ENCODE measurements around the gene TOMM70.
A peak's percentile ranks its signal among the peaks of the same experiment; 100 is the strongest.

The TOMM70 gene

GRCh38 chr3:100402891-100403290 is 2.0 kb upstream of the TOMM70 start:
- H3K9me3 Mint-ChIP-seq, result peaks cover 0 to 8% of the 10 kb centered on the region in 2 donors
- no peak for DNase-seq
- peaks cover 14% of the 10 kb centered on the region for H3K36me3 Mint-ChIP-seq (ENCODE audit: insufficient read depth)
- no peaks in the 10 kb centered on the region for H3K27me3 Mint-ChIP-seq
- H3K4me1 Mint-ChIP-seq (ENCODE audit: low read depth in 2 of 2), result peaks cover 21 to 33% of the 10 kb centered on the region in 2 donors
- peak overlapping the region in 1 of 2 donors; percentile 94 for H3K4me3 Mint-ChIP-seq
- no peak for ATAC-seq (replicated peaks)
- peak overlapping the region in 1 of 2 donors; percentile 93 for H3K27ac Mint-ChIP-seq

GRCh38 chr3:100402256-100402655 is 1.4 kb upstream of the TOMM70 start:
- no peak for ATAC-seq (replicated peaks)

GRCh38 chr3:100401674-100402041 is 769 bp upstream of the TOMM70 start:
- DNase-seq, result peak in 2 of 3 experiments; percentile 50 to 52
- Mint-ChIP-seq H3K9me3 (no peaks in the 10 kb centered on the region), H3K4me1 (ENCODE audit: low read depth in 2 of 2) (peaks cover 22 to 41% of the 10 kb centered on the region in 2 donors), H3K36me3 (ENCODE audit: insufficient read depth) (peaks cover 15% of the 10 kb centered on the region), H3K4me3 (peak overlapping the region; percentile 94 to 98), H3K27me3 (no peaks in the 10 kb centered on the region), H3K27ac (peak overlapping the region; percentile 93 to 97)
- peak; percentile 43 for ATAC-seq (replicated peaks)

More at GRCh38 chr3:100402256-100402655, 1.4 kb upstream of the TOMM70 start:
- Mint-ChIP-seq H3K27ac (peak overlapping the region; percentile 93 to 97), H3K9me3 (peaks cover 0 to 1% of the 10 kb centered on the region in 2 donors), H3K4me1 (ENCODE audit: low read depth in 2 of 2) (peaks cover 21 to 35% of the 10 kb centered on the region in 2 donors), H3K36me3 (ENCODE audit: insufficient read depth) (peaks cover 14% of the 10 kb centered on the region), H3K4me3 (peak overlapping the region; percentile 94 to 98), H3K27me3 (no peaks in the 10 kb centered on the region)
- DNase-seq, result no peak

- H3K27me3 Mint-ChIP-seq, result no peaks in the 10 kb centered on the region
- peak; percentile 23 for ATAC-seq (replicated peaks)
- peak overlapping the region; percentile 93 to 97 for H3K27ac Mint-ChIP-seq
- H3K36me3 Mint-ChIP-seq (ENCODE audit: insufficient read depth), result peaks cover 16% of the 10 kb centered on the region
- DNase-seq, result peak; percentile 25 to 37 (median 34)
- H3K4me3 Mint-ChIP-seq, result peak overlapping the region; percentile 94 to 98
- H3K9me3 Mint-ChIP-seq, result no peaks in the 10 kb centered on the region
- peaks cover 22 to 43% of the 10 kb centered on the region in 2 donors for H3K4me1 Mint-ChIP-seq (ENCODE audit: low read depth in 2 of 2)
Observed at GRCh38 chr3:100400419-100400779, 490 bp downstream of the TOMM70 start.

GRCh38 chr3:100399341-100400071 is 1.4 kb downstream of the TOMM70 start:
- Mint-ChIP-seq H3K27ac (peak overlapping the region; percentile 93 to 97), H3K27me3 (no peaks in the 10 kb centered on the region), H3K36me3 (ENCODE audit: insufficient read depth) (peaks cover 16% of the 10 kb centered on the region), H3K9me3 (no peaks in the 10 kb centered on the region), H3K4me3 (peak overlapping the region; percentile 94 to 98), H3K4me1 (ENCODE audit: low read depth in 2 of 2) (peaks cover 24 to 45% of the 10 kb centered on the region in 2 donors)
- DNase-seq (no peak), ATAC-seq (replicated peaks) (no peak)

GRCh38 chr3:100396967-100397366 is 3.9 kb downstream of the TOMM70 start:
- Mint-ChIP-seq H3K27me3 (no peaks in the 10 kb centered on the region), H3K9me3 (no peaks in the 10 kb centered on the region), H3K4me1 (ENCODE audit: low read depth in 2 of 2) (peaks cover 25 to 50% of the 10 kb centered on the region in 2 donors), H3K36me3 (ENCODE audit: insufficient read depth) (peaks cover 16% of the 10 kb centered on the region), H3K27ac (no peak overlapping the region), H3K4me3 (no peak overlapping the region)
- DNase-seq (no peak), ATAC-seq (replicated peaks) (no peak)

GRCh38 chr3:100395679-100396431 is 5.0 kb downstream of the TOMM70 start:
- Mint-ChIP-seq H3K27me3 (no peaks in the 10 kb centered on the region), H3K4me3 (no peak overlapping the region), H3K27ac (peak overlapping the region; percentile 8 to 29), H3K36me3 (ENCODE audit: insufficient read depth) (peaks cover 11% of the 10 kb centered on the region), H3K4me1 (ENCODE audit: low read depth in 2 of 2) (peaks cover 20 to 47% of the 10 kb centered on the region in 2 donors), H3K9me3 (no peaks in the 10 kb centered on the region)
- no peak for ATAC-seq (replicated peaks)
- no peak for DNase-seq

GRCh38 chr3:100389025-100389424 is 11.9 kb downstream of the TOMM70 start:
- H3K4me3 Mint-ChIP-seq, result no peak overlapping the region
- no peaks in the 10 kb centered on the region for H3K27me3 Mint-ChIP-seq
- DNase-seq, result no peak
- peaks cover 3 to 30% of the 10 kb centered on the region in 2 donors for H3K4me1 Mint-ChIP-seq (ENCODE audit: low read depth in 2 of 2)
- H3K9me3 Mint-ChIP-seq, result no peaks in the 10 kb centered on the region
- no peak overlapping the region for H3K27ac Mint-ChIP-seq
- no peak for ATAC-seq (replicated peaks)
- H3K36me3 Mint-ChIP-seq (ENCODE audit: insufficient read depth), result peaks cover 10% of the 10 kb centered on the region

GRCh38 chr3:100386437-100387074 is 14.3 kb downstream of the TOMM70 start:
- ATAC-seq (replicated peaks), result no peak
- peak overlapping the region in 1 of 2 donors; percentile 65 for H3K27ac Mint-ChIP-seq
- peaks cover 24% of the 10 kb centered on the region for H3K36me3 Mint-ChIP-seq (ENCODE audit: insufficient read depth)
- no peaks in the 10 kb centered on the region for H3K27me3 Mint-ChIP-seq
- H3K9me3 Mint-ChIP-seq, result no peaks in the 10 kb centered on the region
- H3K4me3 Mint-ChIP-seq, result no peak overlapping the region
- H3K4me1 Mint-ChIP-seq (ENCODE audit: low read depth in 2 of 2), result peaks cover 0 to 26% of the 10 kb centered on the region in 2 donors
- DNase-seq, result no peak

- Mint-ChIP-seq H3K27ac (no peak overlapping the region), H3K36me3 (ENCODE audit: insufficient read depth) (peaks cover 35% of the 10 kb centered on the region), H3K9me3 (no peaks in the 10 kb centered on the region), H3K27me3 (no peaks in the 10 kb centered on the region), H3K4me1 (ENCODE audit: low read depth in 2 of 2) (peaks cover 0 to 27% of the 10 kb centered on the region in 2 donors), H3K4me3 (no peak overlapping the region)
- ATAC-seq (replicated peaks) (no peak), DNase-seq (no peak)
Observed at GRCh38 chr3:100384733-100385525, 16.0 kb downstream of the TOMM70 start.

- peaks cover 0 to 4% of the 10 kb centered on the region in 2 donors for H3K4me1 Mint-ChIP-seq (ENCODE audit: low read depth in 2 of 2)
- DNase-seq, result no peak
- no peaks in the 10 kb centered on the region for H3K9me3 Mint-ChIP-seq
- no peaks in the 10 kb centered on the region for H3K27me3 Mint-ChIP-seq
- H3K27ac Mint-ChIP-seq, result no peak overlapping the region
- H3K4me3 Mint-ChIP-seq, result no peak overlapping the region
- ATAC-seq (replicated peaks), result no peak
- peaks cover 61% of the 10 kb centered on the region for H3K36me3 Mint-ChIP-seq (ENCODE audit: insufficient read depth)
Observed at GRCh38 chr3:100376301-100376700, 24.6 kb downstream of the TOMM70 start.

- no peak overlapping the region for H3K27ac Mint-ChIP-seq
- no peak for ATAC-seq (replicated peaks)
- no peaks in the 10 kb centered on the region for H3K9me3 Mint-ChIP-seq
- no peaks in the 10 kb centered on the region for H3K27me3 Mint-ChIP-seq
- peaks cover 58% of the 10 kb centered on the region for H3K36me3 Mint-ChIP-seq (ENCODE audit: insufficient read depth)
- peaks cover 0 to 4% of the 10 kb centered on the region in 2 donors for H3K4me1 Mint-ChIP-seq (ENCODE audit: low read depth in 2 of 2)
- H3K4me3 Mint-ChIP-seq, result no peak overlapping the region
- no peak for DNase-seq
Observed at GRCh38 chr3:100374521-100374920, 26.4 kb downstream of the TOMM70 start.

- Mint-ChIP-seq H3K4me1 (ENCODE audit: low read depth in 2 of 2) (peaks cover 0 to 2% of the 10 kb centered on the region in 2 donors), H3K9me3 (no peaks in the 10 kb centered on the region), H3K36me3 (ENCODE audit: insufficient read depth) (peaks cover 55% of the 10 kb centered on the region), H3K4me3 (no peak overlapping the region), H3K27me3 (no peaks in the 10 kb centered on the region), H3K27ac (peak overlapping the region in 1 of 2 donors; percentile 25)
- DNase-seq (no peak), ATAC-seq (replicated peaks) (no peak)
Observed at GRCh38 chr3:100370756-100371155, 30.1 kb downstream of the TOMM70 start.

All from effector memory CD8-positive, alpha-beta T cell (primary cell).